Uterus (tissue), 4 donors: ENCODE data around the gene CNTLN. TPM values are rescaled to one million over a fixed set of nuclear protein-coding genes. Genes with fewer than 3 reads are reported as not detected.
"Not testable (repeated sequence)": the region's sequence is repeated elsewhere in the genome, so short reads cannot be mapped to it uniquely, and the experiment has no call there.

Experiments
- DNase-seq, 2 donors: peaks; one replicate each; pipeline ENCODE4 v3.0.0-alpha.2; 2019 to 2020
- H3K27ac ChIP-seq, 2 donors: fragments of 200-600 bp; sonication (generic); 1 replicate in 1 of 2; 2 replicates in 1 of 2; pipeline ENCODE4 v1.5.1; 2016 to 2018
- H3K27me3 ChIP-seq, 2 donors: fragments of 200-600 bp; sonication (generic); one replicate each; pipeline ENCODE4 v1.5.1; 2018 to 2019; ENCODE audit warnings: control low read depth in 1 of 2
- H3K36me3 ChIP-seq, 2 donors: fragments of 200-600 bp; sonication (generic); one replicate each; pipeline ENCODE4 v1.5.1; 2019; ENCODE audit warnings: control low read depth in 1 of 2
- H3K4me1 ChIP-seq, 2 donors: fragments of 200-600 bp; sonication (generic); one replicate each; pipeline ENCODE4 v1.5.1; 2018 to 2019; ENCODE audit warnings: control low read depth in 1 of 2
- H3K4me3 ChIP-seq, 2 donors: fragments of 200-600 bp; sonication (generic); 1 replicate in 1 of 2; 2 replicates in 1 of 2; pipeline ENCODE4 v1.5.1; 2018 to 2019; ENCODE audit warnings: mild to moderate bottlenecking in 1 of 2
- H3K9me3 ChIP-seq, 2 donors: fragments of 200-600 bp; sonication (generic); one replicate each; pipeline ENCODE4 v1.5.1; 2019; ENCODE audit warnings: control low read depth in 1 of 2
- CTCF ChIP-seq, 4 experiments: fragments of 200-600 bp in 2 of 4; fragments of 450-650 bp in 2 of 4; sonication (generic) in 2 of 4; IDR thresholded peaks; one replicate each; pipeline ENCODE4 v1.5.1; 2016 to 2019; ENCODE audit warnings: antibody characterized with exemption in 4 of 4, mild to moderate bottlenecking in 2 of 4, moderate library complexity in 1 of 4
- POLR2A ChIP-seq, 2 donors: fragments of 450-650 bp; IDR thresholded peaks; one replicate each; pipeline ENCODE4 v1.6.1; 2016; ENCODE audit warnings: antibody characterized with exemption in 2 of 2, mild to moderate bottlenecking in 1 of 2, moderate library complexity in 1 of 2
- intact Hi-C: fragments of 100-400 bp; cut with DNase I; formaldehyde crosslinking; loops from one replicate; pipeline ENCODE4 v1.15.1; 2023; ENCODE audit warnings: low total_unique reads
- total RNA-seq, 4 donors: library from RNA; depleted of rRNA in 3 of 4; stranded (reverse); fragments of >200 nt in 3 of 4; gene quantifications; one replicate each; pipeline versions ENCODE4 v1.1.0 to v1.2.4, GENCODE V29; 2014 to 2023
- donor health status: DM: yes; HTN: yes; CAD: no.

Gene CNTLN
- total RNA-seq, 4 donors from 2014 or later = 11.3 to 41.7 (median 18.9) TPM

GRCh38 chr9:17159469-17159868 lies 24.6 kb downstream of the CNTLN start:
- DNase-seq = no peak
- H3K9me3 ChIP-seq = no peaks in the 10 kb centered on the region
- H3K27ac ChIP-seq = no peak overlapping the region
- H3K27me3 ChIP-seq = no peaks in the 10 kb centered on the region
- no peak overlapping the region for H3K4me3 ChIP-seq
- TF ChIP-seq POLR2A (IDR thresholded peaks at IDR 0.05) (no peak), CTCF (IDR thresholded peaks at IDR 0.05) (no peak)
- intact Hi-C loops = no loop called here
- H3K36me3 ChIP-seq = no peaks in the 10 kb centered on the region
- no peaks in the 10 kb centered on the region for H3K4me1 ChIP-seq

- no peak overlapping the region for H3K4me3 ChIP-seq
- no peaks in the 10 kb centered on the region for H3K36me3 ChIP-seq
- no peak for DNase-seq
- no peaks in the 10 kb centered on the region for H3K9me3 ChIP-seq
- no peak overlapping the region for H3K27ac ChIP-seq
- H3K4me1 ChIP-seq = no peaks in the 10 kb centered on the region
- H3K27me3 ChIP-seq = no peaks in the 10 kb centered on the region
- intact Hi-C loops = no loop called here
- TF ChIP-seq CTCF (IDR thresholded peaks at IDR 0.05) (no peak), POLR2A (IDR thresholded peaks at IDR 0.05) (no peak)
These were observed 25.5 kb downstream of the CNTLN start for GRCh38 chr9:17160327-17160726.

- no peak for TF ChIP-seq CTCF (IDR thresholded peaks at IDR 0.05)
- no peak for TF ChIP-seq POLR2A (IDR thresholded peaks at IDR 0.05)
- H3K27ac ChIP-seq = no peak overlapping the region
- intact Hi-C loops = no loop called here
- no peaks in the 10 kb centered on the region for H3K27me3 ChIP-seq
- no peak overlapping the region for H3K4me3 ChIP-seq
- H3K36me3 ChIP-seq = no peaks in the 10 kb centered on the region
- no peaks in the 10 kb centered on the region for H3K4me1 ChIP-seq
- DNase-seq = no peak
- no peaks in the 10 kb centered on the region for H3K9me3 ChIP-seq
These were observed 30.9 kb downstream of the CNTLN start for GRCh38 chr9:17165764-17166163.

- Histone ChIP-seq H3K9me3 (no peaks in the 10 kb centered on the region), H3K27ac (no peak overlapping the region), H3K36me3 (no peaks in the 10 kb centered on the region), H3K27me3 (no peaks in the 10 kb centered on the region), H3K4me1 (no peaks in the 10 kb centered on the region), H3K4me3 (no peak overlapping the region)
- intact Hi-C loops = no loop called here
- no peak for DNase-seq
- TF ChIP-seq CTCF (IDR thresholded peaks at IDR 0.05) = no peak
- no peak for TF ChIP-seq POLR2A (IDR thresholded peaks at IDR 0.05)
These were observed 31.5 kb downstream of the CNTLN start for GRCh38 chr9:17166346-17166745.

GRCh38 chr9:17171309-17172094 lies 36.7 kb downstream of the CNTLN start:
- intact Hi-C loops = no loop called here
- H3K9me3 ChIP-seq = no peaks in the 10 kb centered on the region
- no peaks in the 10 kb centered on the region for H3K36me3 ChIP-seq
- H3K4me1 ChIP-seq = no peaks in the 10 kb centered on the region
- no peaks in the 10 kb centered on the region for H3K27me3 ChIP-seq
- TF ChIP-seq CTCF (IDR thresholded peaks at IDR 0.05) = no peak
- TF ChIP-seq POLR2A (IDR thresholded peaks at IDR 0.05) = no peak
- no peak overlapping the region for H3K27ac ChIP-seq
- no peak overlapping the region for H3K4me3 ChIP-seq
- no peak for DNase-seq

GRCh38 chr9:17177496-17177895 lies 42.7 kb downstream of the CNTLN start:
- DNase-seq, H3K9me3 ChIP-seq, H3K27me3 ChIP-seq, intact Hi-C loops, H3K36me3 ChIP-seq, H3K4me1 ChIP-seq, H3K4me3 ChIP-seq, H3K27ac ChIP-seq: not testable (repeated sequence)
